PC-9 (cell line): ENCODE data around the gene CLCN2. TPM values are rescaled to one million over a fixed set of nuclear protein-coding genes. Genes with fewer than 3 reads are reported as not detected.
A peak's percentile ranks its signal among the peaks of the same experiment; 100 is the strongest.

ENCODE experiments used
- BruUV-seq: library from RNA; stranded (reverse); fragments of 400-500 nt; replicated peaks from 2 replicates; lab custom pipeline; 2021; lab: Mats Ljungman, UMichigan
- CTCF ChIA-PET: fragments of 300-600 bp; sonication (Branson Sonifier 250); formaldehyde crosslinking; loops from one replicate; lab custom pipeline; 2022; ENCODE audit warnings: antibody characterized with exemption; lab: Charles Lee
- POLR2A ChIA-PET: fragments of 300-600 bp; sonication (Branson Sonifier 250); formaldehyde crosslinking; loops from one replicate; lab custom pipeline; 2022; ENCODE audit warnings: antibody characterized with exemption; ENCODE audit not compliant: unreplicated experiment; lab: Charles Lee
- DNase-seq, 2 experiments: peaks; one replicate each; pipeline versions ENCODE4 v3.0.0 to v3.0.0-alpha.2; 2015 to 2022; ENCODE audit warnings: mixed read lengths in 1 of 2
- H2AFZ ChIP-seq: fragments of 200-600 bp; sonication (generic); 2 replicates; pipeline ENCODE4 v1.8.1; 2017; ENCODE audit warnings: antibody characterized with exemption
- H3F3A ChIP-seq: fragments of 200-600 bp; sonication (generic); 2 replicates; pipeline ENCODE4 v1.8.1; 2017; ENCODE audit warnings: antibody characterized with exemption, mild to moderate bottlenecking, low read depth; ENCODE audit not compliant: insufficient read depth
- H3K27ac ChIP-seq: fragments of 200-600 bp; sonication (generic); 2 replicates; pipeline ENCODE4 v1.6.1; 2016; ENCODE audit warnings: mixed run types
- H3K27me3 ChIP-seq: fragments of 200-600 bp; sonication (generic); 2 replicates; pipeline ENCODE4 v1.6.1; 2016; ENCODE audit warnings: low read depth, mixed run types; ENCODE audit not compliant: insufficient read depth
- H3K36me3 ChIP-seq: fragments of 200-600 bp; sonication (generic); 2 replicates; pipeline ENCODE4 v1.6.1; 2016; ENCODE audit warnings: low read depth, mixed run types
- H3K4me1 ChIP-seq: fragments of 200-600 bp; sonication (generic); replicated peaks from 2 replicates; pipeline ENCODE4 v1.6.1; 2016; ENCODE audit warnings: mixed run types; ENCODE audit not compliant: insufficient read depth
- H3K4me2 ChIP-seq: fragments of 200-600 bp; sonication (generic); 2 replicates; pipeline ENCODE4 v1.6.1; 2017; ENCODE audit warnings: mixed run types
- H3K4me3 ChIP-seq: fragments of 200-600 bp; sonication (generic); 2 replicates; pipeline ENCODE4 v1.6.1; 2016; ENCODE audit warnings: mixed run types
- H3K79me2 ChIP-seq: fragments of 200-600 bp; sonication (generic); 2 replicates; pipeline ENCODE4 v1.6.1; 2017; ENCODE audit warnings: low read depth, mixed run types
- H3K9me2 ChIP-seq: fragments of 200-600 bp; sonication (generic); 2 replicates; pipeline ENCODE4 v1.8.1; 2017; ENCODE audit warnings: mild to moderate bottlenecking; ENCODE audit not compliant: insufficient read depth
- H3K9me3 ChIP-seq: fragments of 200-600 bp; sonication (generic); 2 replicates; pipeline ENCODE4 v1.8.1; 2016; ENCODE audit warnings: low read depth; ENCODE audit not compliant: insufficient read depth
- H4K20me1 ChIP-seq: fragments of 200-600 bp; sonication (generic); 2 replicates; pipeline ENCODE4 v1.8.1; 2017; ENCODE audit not compliant: insufficient read depth
- EZH2 ChIP-seq: fragments of 200-600 bp; sonication (generic); IDR thresholded peaks from 2 replicates; pipeline ENCODE4 v1.8.0; 2017; ENCODE audit warnings: antibody characterized with exemption, low read depth
- intact Hi-C: fragments of 100-400 bp; cut with micrococcal nuclease; formaldehyde crosslinking; loops from one replicate; pipeline ENCODE4 v1.10.0; 2022; ENCODE audit not compliant: unreplicated experiment
- total RNA-seq: library from RNA; stranded (reverse); gene quantifications from 2 replicates; pipeline ENCODE4 v1.2.3, GENCODE V29; 2021
- TF ChIP-seq, protein P1 (sequence below): fragments of 200-600 bp; sonication (generic); conservative IDR thresholded peaks from 2 replicates; pipeline ENCODE4 v1.6.1; 2017; ENCODE audit warnings: mixed run types, antibody characterized with exemption, mild to moderate bottlenecking, moderate library complexity

CLCN2 gene
- total RNA-seq, 1 experiment from 2014 or later = 27.1 TPM

DNA sequence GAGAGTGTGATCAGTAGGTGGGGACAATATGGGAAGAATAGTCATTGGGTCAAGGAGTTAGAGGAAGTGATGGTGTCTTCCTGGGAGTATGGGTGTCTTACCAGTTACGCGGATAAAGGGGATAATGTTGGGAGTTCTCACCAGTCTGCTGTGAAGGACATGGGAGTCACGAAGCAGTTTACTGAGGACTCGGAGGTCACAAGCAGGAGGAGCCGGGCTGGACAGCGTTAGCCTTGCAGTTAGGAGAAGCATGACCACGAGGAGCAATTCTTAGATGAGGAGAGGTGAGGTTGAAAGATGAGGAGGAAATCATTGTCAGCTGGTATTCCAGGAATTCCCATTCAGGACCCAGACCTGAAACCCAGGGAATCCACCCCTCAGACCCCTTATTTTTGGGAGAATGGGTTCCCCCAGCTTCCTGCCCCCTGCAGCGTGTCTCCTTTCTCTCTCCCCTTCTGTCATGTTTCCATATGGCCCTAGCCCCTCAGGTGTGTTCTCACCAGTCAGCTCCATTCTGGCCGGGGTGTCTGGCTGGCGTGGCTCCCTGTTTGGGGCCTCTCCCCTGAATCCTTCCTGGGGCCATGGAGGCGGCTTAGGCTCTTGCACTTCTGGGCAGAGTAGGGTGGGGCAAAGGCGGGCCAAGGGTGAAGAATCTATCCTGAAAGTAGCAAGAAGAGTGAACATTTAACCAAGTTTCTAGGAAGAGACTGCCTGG, 14.5 kb upstream of the CLCN2 start:
- no peak for DNase-seq
- no peaks in the 10 kb centered on the region for H4K20me1 ChIP-seq
- no peak for TF ChIP-seq EZH2
- TF ChIP-seq, protein P1, sequence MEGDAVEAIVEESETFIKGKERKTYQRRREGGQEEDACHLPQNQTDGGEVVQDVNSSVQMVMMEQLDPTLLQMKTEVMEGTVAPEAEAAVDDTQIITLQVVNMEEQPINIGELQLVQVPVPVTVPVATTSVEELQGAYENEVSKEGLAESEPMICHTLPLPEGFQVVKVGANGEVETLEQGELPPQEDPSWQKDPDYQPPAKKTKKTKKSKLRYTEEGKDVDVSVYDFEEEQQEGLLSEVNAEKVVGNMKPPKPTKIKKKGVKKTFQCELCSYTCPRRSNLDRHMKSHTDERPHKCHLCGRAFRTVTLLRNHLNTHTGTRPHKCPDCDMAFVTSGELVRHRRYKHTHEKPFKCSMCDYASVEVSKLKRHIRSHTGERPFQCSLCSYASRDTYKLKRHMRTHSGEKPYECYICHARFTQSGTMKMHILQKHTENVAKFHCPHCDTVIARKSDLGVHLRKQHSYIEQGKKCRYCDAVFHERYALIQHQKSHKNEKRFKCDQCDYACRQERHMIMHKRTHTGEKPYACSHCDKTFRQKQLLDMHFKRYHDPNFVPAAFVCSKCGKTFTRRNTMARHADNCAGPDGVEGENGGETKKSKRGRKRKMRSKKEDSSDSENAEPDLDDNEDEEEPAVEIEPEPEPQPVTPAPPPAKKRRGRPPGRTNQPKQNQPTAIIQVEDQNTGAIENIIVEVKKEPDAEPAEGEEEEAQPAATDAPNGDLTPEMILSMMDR = no peak
- ChIA-PET POLR2A (no interaction called here), CTCF (interaction anchor here (0.6 to 1.2 kb wide), 3 partner anchors 9 to 146 kb away, joined by 3 to 12 read pairs (median 6); no protein-coding TSS in a partner anchor)
- no TSS peak for BruUV-seq
- H3K27me3 ChIP-seq = peaks cover 67% of the 10 kb centered on the region
- intact Hi-C loops = no loop called here
- H3K36me3 ChIP-seq = no peaks in the 10 kb centered on the region
- no peak overlapping the region for H3K4me2 ChIP-seq
- no peaks in the 10 kb centered on the region for H3K4me1 ChIP-seq
- H3K27ac ChIP-seq = no peak overlapping the region
- peaks cover 8% of the 10 kb centered on the region; the same call in 1 of the 2 replicates for H3F3A ChIP-seq
- no peak overlapping the region for H3K4me3 ChIP-seq
- no peak overlapping the region for H2AFZ ChIP-seq
- no peaks in the 10 kb centered on the region for H3K79me2 ChIP-seq
- no peaks in the 10 kb centered on the region for H3K9me2 ChIP-seq
- H3K9me3 ChIP-seq = no peaks in the 10 kb centered on the region

- Histone ChIP-seq H3K9me2 (no peaks in the 10 kb centered on the region), H3K27me3 (peaks cover 51% of the 10 kb centered on the region), H3K4me2 (no peak overlapping the region), H3K27ac (no peak overlapping the region), H3K4me3 (no peak overlapping the region), H3F3A (peaks cover 33% of the 10 kb centered on the region), H2AFZ (no peak overlapping the region), H3K79me2 (no peaks in the 10 kb centered on the region), H3K9me3 (no peaks in the 10 kb centered on the region), H4K20me1 (peaks cover 9% of the 10 kb centered on the region), H3K4me1 (no peaks in the 10 kb centered on the region), H3K36me3 (peaks cover 3% of the 10 kb centered on the region)
- ChIA-PET CTCF (interaction anchor here (0.7 to 3.8 kb wide), 3 partner anchors 140 to 545 kb away, joined by 3 to 75 read pairs (median 45); no protein-coding TSS in a partner anchor), POLR2A (interaction anchor here (0.7 kb wide), 1 partner anchor 14 kb away, joined by 3 read pairs; no protein-coding TSS in a partner anchor)
- DNase-seq = peak; percentile 37 to 43
- no peak for TF ChIP-seq EZH2
- TF ChIP-seq, protein P1 = no peak
- no TSS peak for BruUV-seq
- intact Hi-C loops = loop anchor here (5.0 kb wide), 1 partner anchor 429 kb away; no protein-coding TSS in a partner anchor
These were observed 12.0 kb upstream of the CLCN2 start for GRCh38 chr3:184373422-184373821.

- peaks cover 38% of the 10 kb centered on the region for H3F3A ChIP-seq
- POLR2A ChIA-PET = interaction anchor here (0.7 kb wide), 1 partner anchor 14 kb away, joined by 3 read pairs; no protein-coding TSS in a partner anchor
- TF ChIP-seq EZH2 = no peak
- TF ChIP-seq, protein P1 = no peak
- H3K36me3 ChIP-seq = peaks cover 8% of the 10 kb centered on the region
- DNase-seq = no peak
- no peak overlapping the region for H2AFZ ChIP-seq
- H3K27ac ChIP-seq = no peak overlapping the region
- no peak overlapping the region for H3K4me3 ChIP-seq
- H4K20me1 ChIP-seq = peaks cover 10% of the 10 kb centered on the region
- peaks cover 46% of the 10 kb centered on the region for H3K27me3 ChIP-seq
- BruUV-seq = no TSS peak
- no peaks in the 10 kb centered on the region for H3K4me1 ChIP-seq
- no peaks in the 10 kb centered on the region for H3K9me3 ChIP-seq
- CTCF ChIA-PET = interaction anchor here (0.6 to 3.8 kb wide), 4 partner anchors 141 to 544 kb away, joined by 3 to 75 read pairs (median 24); no protein-coding TSS in a partner anchor
- intact Hi-C loops = loop anchor here (5.0 kb wide), 1 partner anchor 429 kb away; no protein-coding TSS in a partner anchor
- no peaks in the 10 kb centered on the region for H3K79me2 ChIP-seq
- H3K9me2 ChIP-seq = no peaks in the 10 kb centered on the region
- no peak overlapping the region for H3K4me2 ChIP-seq
These were observed 11.5 kb upstream of the CLCN2 start for GRCh38 chr3:184372911-184373310.
